ENCODE measurements around the gene NPW.

GRCh38 chr16:2003827-2004641, 15.6 kb upstream of the NPW start:
- TF ChIP-seq CTCF (conservative IDR thresholded peaks at IDR 0.05) (peak; percentile 95), ZFX (IDR thresholded peaks at IDR 0.05) (no peak)
